Midbrain (tissue), 1 donor: ENCODE results near the gene SLC12A8.
A peak's percentile ranks its signal among the peaks of the same experiment; 100 is the strongest.

Source experiments
- DNase-seq: peaks from one replicate; lab custom pipeline; 2025; lab: John Stamatoyannopoulos, UW

Gene SLC12A8

DNA sequence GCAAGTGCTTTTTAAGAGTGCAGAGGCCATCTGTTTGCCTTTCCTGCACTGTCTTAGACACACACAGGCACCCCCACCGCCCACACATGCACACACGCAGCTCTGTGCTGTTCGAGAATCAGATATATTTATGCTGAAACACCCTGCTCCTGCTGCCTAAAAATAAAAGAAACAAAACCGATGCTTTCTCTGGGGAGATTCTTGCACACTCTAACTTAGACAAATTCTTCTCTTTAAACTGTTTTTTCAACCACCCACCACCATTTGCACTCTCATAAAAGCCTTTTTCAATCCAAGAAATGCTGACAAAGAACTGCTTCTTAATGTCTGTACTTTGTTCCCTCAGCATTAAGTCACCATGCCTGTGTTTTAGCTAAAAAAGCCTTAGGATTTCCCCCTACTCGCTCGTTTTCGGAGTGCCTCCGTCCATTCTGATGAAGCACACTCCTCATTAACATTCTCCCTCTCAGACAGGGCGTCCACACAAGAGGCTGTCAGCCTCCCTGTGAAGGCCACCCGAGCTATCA lies 26.2 kb downstream of the SLC12A8 start:
- no peak for DNase-seq

DNA sequence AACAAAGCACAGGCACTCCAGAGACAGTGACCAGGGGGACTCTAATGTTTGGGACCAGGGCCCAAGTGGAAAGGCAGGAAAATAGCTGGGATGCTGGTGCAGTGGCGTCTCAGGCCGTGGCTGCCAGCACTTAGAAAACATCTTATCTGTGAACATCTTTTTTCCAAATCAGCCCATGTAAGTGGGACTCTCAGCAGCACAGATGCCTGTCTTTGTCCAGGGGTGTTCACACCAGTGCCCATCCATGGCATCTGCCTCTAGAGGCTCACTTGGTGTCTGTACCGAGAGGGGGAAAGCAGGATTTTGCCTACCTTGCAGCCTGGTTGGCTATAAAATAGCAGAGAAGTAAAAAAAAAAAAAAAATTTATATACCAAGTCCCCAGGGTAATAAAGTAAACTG lies 26.7 kb downstream of the SLC12A8 start:
- DNase-seq = no peak

DNA sequence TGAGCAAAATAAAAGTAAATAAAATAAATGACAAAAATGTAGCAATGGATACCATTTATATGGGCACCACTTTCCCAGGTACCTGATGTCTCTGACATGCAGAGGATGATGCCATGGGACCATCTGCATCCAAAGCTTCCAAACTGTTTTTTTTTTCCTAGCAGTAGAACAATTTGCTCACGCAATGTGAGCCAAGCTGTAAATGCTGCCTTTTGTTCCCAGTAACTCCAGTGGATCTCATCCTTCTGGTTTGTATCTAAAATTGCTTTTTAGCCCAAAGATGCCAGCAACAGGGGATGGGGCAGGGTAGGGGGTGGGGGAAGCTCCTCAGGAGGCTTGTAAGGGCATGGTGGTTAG lies 32.7 kb downstream of the SLC12A8 start:
- no peak for DNase-seq

DNA sequence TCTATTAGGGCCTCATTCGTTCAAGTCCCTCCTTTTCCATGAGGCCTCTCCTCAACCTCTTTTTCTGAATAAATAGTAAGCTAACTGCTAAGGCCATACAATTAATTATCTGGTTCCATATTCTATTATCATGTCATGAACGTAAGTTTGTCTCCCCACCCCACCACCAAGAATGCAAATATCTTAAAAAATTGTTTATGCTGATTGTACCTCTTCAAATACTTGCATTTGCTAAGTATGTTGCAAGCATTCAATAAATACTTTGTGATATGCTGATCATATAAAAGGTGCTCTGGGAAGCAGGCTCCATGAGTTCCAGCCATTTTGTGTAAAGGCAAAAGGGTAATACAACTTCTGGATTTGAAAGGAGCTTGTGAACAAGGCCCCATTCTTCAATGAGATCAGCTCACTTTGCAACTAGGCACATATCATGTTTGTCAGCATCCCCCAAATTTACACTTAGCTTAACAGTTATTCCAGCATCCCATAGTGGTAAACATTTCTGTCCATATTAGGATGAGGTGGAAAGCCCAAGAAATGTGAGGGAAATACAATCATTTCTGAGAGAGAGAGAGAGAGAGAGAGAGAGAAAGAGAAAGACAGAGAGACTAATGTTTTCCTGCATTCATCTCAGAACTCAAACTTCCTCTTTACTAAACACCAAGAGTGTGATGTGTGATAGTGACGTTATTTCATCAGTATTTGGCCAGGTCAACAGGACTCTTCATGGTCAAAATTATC lies 33.2 kb downstream of the SLC12A8 start:
- DNase-seq = no peak

DNA sequence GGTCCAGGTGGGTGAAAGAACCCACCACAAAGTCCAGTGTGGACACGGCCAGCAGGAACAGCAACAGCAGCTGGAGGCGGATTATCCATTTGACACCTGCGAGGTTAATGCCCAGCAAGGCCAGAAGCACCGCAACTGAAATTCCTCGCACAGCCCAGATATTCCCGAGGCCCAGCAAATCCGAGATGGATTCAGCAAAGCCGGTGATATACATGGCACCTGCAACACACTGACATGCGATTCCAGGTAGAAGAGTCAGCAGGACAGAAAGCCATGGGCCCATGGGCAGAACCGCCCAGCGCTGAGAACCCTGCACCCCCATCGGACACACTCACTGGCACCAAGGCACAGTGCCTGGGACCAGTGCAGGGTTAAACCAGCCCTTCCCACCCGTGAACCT lies 34.8 kb downstream of the SLC12A8 start:
- DNase-seq = no peak

DNA sequence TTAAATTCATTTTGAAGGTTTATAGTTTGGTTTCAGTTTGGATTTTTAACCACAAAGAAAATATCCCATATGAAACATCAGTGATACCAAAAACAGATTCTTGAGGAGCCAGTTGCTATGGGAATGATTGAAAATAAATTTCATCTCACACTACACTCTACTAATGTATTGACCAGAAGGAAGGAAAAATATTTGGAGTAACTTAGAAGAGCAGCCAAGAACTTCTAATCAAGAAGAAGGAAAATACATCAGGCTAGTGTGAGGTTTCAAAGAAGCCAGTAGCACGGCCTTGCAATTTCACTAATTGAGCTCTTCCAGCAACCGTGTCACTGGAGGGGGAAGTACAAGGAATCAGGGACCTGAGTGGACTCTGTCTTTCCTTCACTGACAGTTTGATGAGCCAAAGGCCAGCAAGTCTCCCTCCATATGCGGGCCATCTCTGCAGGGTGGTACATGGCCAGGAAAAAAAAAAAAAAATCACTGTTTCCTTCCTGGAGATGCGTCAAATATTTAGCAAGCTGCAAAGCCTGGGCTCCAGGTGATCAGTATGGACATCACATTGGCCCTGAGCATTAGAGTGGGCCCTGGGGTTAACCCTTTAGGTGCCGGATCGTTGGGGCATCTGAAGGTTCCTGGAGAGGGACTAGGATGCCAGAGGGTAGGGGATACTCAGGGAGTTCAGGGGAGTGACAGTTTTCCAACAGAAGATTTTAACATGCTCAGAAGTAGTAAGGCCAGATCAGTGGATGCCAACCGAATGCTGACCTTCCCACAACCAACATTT lies 37.1 kb downstream of the SLC12A8 start:
- no peak for DNase-seq

DNA sequence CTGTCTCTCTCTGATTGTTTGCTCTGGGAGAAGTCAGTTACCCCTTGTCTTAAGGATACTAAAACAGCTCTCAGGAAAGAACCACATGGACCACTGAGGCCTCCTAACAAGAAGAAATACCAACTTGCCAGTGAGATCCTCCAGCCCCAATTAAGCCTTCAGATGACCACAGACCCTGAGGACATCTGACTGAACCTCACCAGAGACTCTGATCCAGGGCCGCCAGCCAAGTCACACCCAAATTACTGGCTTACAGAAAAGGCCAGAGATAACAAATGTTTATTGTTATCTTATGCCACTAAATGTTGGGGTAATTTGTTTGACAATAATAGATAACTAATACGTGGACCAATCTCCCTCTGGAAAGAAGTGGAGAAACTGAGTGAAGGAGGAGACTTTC lies 40.2 kb downstream of the SLC12A8 start:
- no peak for DNase-seq

DNA sequence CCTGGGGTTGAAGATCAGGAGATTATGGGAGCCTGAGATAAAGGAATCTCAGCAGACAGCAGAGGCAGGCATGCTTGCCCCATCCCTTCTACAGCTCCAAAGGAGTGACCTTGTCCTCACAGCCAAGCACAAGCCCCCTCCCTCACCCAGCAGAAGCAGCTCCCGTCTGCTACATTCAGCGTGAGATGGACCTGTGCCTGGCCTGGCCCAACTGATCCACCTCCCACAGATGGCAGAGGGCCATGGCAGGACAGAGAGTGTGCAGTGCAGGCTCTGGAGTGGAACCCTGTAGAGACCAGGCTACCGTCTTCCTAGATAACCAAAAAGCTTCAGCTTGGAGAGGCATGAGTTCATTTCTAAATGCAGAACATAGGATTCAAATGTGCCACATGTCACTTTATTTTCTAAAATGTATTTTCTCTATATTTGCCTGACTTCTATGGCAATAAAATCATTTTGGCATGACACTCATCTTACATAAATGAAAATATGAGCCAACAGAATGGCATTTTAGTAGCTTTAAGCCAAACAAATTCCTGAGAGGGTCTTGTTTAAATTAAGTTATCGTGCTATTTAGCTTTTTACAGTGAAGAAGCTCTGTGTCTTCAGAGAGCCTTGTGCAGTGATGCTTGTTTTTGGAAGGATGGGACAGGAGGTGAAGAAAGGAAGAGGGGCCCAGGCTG lies 43.7 kb downstream of the SLC12A8 start:
- DNase-seq = no peak

DNA sequence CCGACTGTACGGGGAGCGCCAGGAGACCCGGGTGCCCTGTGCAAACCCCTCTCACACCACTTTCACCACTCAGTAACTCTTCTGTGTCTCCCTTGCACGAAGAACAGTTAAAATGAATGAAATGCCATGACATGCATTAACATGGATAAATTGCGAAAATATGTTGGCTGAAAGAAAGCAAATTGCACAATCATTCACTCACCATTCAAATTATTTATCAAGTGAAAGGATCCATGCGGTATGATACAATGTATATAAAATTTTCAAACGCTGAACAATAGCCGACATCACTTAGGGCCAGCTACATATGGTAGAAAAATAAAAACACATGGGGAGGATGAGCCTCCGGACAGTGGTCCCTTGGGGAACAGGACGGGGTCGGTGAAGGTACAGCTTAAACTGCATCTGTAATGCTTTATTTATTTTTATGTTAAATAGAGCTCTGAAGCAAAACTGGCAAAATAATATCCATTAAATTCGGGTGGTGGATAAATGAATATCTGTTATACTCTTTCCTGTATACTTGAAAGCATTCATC lies 45.9 kb downstream of the SLC12A8 start:
- no peak for DNase-seq

DNA sequence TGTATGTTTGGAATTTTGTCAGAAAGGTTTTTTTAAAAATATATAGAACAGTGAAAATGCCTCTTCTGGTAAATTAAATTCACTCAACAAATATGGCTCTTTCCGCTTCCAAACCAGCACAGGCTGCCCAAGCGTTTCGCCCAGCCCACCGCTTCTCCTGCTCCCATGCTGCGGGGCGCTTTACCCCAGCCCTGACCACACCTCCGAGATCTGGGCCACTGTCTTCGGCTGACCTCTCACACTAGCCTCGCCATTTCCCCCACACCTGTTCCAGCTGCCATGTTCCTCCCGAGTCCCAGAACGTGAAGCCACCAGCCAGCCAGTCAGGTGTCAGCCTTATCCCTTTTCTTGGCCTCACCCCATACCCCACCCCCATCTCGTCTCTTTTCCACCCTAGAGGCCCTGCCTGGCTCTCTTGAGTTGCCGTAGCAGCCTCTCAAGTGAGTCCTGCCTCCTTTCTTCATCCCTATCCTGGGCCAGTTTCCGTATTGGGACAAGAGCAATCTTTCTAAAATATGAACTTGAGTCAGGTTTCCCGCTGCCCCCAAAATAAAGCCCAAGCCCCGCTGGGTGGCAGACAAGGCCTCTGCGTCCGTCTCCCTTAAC lies 46.5 kb downstream of the SLC12A8 start:
- no peak for DNase-seq

DNA sequence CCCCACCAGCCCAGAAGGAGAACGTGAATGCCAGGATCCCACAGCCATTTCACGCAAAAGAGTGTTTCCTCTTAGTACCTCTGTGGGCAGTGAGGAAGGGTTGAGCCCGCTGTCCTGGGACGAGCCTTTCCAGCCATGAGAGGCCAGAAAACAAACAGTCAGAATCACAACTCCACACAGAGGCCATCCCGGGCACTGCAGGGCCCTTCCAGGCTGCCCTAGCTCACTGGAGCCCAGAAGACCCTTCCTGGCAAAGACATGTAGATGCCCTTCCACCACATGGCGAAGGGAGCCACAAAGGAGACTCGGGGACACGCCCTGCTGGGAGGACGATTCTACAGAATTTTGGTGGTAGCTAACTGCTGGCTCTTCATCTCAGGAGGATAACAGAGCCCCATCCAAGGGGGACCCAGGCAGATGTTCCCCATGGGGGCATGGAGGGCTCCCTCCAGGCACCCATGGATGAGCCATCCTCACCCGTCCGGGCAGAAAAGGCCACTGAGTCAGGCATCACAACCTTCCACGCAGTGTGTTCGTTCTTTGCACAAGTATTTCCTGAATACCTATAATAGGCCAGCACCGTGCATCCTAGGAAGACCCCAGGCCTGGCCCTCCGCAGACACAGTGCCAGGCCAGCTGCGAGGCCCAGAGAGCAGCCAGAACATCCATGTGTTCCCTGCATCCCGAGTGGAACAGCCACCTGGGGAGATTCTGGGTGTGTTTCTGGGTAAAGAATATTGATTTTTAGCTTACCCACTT lies 47.2 kb downstream of the SLC12A8 start:
- peak; percentile 21 for DNase-seq

DNA sequence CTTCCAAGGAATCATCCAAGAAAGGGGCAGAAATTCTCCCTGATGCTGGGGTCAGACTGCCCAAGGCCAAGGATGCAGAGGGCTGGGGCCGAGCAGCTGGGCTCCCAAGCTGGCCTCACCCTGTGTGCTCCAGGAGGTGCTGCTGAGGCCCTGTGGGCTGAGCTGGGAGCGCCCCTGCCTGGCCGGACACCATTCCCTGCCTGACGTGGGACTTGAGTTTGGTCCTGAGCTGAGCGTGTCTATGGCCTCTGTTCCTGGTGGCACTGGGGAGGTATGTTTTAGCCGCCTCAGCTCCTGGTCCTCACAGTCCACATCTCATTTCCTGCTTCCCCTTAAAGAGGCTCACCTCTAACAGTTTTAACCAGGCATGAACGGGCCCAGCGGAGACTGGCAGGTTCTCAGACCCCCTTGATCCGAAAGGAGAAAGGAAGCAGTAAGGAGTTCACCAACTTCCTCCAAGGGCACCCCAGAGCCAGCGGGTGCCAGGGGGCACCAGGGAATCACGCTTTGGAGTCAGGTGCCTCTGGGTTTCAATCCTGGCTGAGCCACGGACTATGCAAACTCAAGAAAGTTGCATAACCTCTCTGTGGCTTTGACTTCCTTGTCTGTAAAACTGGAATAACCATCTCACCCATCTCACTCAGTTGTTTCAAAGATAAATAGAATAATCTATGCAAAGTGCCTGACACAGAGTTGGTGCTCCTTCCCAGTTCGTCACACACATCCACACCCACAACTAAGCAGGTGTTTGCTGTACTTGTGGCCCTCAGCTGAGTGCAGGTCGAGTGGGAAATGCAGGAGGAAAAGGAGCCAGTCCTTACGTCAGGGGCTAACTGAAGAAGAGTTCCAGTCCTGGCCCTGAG lies 48.6 kb downstream of the SLC12A8 start:
- DNase-seq = no peak

DNA sequence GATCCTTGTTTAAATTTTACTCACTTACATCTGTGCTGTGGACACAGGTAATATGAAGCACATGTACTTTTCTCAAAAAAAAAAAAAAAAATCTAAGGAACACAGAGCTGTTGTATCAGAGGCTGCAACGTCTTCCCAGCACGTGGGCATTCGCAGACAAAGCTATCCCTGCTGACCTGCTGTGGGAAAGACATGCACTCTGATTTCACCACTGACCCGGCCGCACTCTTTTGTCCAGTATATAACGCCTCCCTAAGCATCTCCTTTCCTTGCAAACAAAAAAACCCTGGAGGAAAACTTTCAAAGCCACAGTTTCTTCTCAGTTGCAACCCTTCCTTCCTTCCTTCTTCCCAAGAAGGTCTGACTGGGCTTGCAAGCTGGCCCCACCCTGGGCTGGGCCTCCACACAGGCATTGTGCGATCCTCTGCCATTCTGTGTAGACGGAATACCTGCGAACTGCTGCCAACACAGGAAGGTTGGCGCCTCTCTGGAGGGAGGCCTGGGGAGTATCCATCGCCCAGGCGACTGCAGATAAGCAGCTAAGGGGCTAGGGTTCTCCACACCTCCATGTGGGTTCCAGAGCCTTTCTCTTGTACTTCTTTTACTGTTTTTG lies 50.8 kb downstream of the SLC12A8 start:
- DNase-seq = no peak

DNA sequence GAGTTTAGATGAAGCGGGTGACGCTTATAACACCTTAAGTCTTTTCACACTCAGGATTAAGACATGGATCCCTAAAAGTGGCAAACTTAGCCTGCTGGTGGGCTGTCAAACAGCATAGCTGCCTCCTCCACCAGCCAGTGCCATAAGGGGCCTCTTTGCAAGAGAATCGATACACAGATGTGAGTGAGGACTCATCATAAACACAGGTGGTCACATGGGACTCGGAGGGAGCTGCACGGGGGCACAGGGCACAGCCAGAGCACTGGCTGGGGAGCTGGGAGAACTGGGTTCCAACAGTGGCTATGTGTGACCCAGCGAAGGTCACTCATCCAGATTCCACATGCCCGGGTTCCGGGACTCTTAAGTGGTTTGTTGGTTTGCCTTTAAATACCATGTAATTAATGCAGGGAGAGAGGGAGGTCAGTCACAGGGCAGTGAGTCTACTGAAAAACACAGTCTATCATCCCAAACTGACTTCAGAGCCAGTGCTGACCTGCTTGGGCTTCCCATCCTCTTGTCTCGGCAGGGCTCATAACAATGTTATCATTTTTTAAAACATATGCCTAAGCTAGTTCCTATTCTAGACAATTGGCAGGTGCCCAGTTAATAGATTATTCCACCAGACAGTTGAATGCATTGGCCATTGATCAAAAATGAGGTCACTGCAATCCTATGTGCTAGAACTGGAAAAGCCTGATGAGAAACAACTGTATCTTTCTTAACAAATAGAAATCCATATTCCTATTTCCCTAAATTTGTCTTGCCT lies 51.8 kb downstream of the SLC12A8 start:
- DNase-seq = no peak

DNA sequence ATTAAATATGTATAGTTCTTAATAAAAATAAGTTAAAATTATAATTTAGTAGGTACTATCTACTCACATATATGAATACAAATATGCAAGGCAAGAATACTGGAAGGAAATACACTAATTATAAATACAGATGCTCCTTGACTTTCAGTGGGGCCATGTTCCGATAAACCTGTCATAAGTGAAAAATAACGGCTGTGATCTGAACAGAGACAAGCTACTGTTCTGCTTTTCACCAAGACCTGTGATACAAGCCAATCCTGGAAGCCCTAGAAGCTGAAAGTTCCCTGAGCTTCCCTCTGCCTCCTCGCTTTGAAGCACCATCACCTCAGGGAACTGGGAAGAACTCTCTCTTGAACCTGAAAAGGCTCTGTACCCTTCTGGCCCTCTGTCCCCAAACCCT lies 55.4 kb downstream of the SLC12A8 start:
- DNase-seq = no peak

DNA sequence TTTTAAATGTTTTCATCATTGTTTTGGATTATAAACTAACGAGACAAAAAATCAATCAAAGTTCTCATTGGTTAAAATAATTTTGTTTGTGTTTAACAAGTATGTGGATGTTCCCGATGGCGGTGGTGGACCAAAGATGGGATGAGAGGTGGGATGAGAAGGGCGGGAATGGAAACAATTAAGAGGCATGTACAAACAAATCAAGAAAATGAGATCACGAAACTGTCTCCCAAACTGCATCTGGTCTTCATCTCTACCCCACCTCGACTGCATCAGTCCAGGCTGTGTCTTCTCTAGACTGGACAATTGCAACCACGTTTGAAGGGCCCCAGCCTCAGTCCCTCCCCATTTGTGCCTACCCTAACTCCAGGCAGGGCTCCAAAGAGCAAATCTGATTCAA lies 56.1 kb downstream of the SLC12A8 start:
- no peak for DNase-seq

DNA sequence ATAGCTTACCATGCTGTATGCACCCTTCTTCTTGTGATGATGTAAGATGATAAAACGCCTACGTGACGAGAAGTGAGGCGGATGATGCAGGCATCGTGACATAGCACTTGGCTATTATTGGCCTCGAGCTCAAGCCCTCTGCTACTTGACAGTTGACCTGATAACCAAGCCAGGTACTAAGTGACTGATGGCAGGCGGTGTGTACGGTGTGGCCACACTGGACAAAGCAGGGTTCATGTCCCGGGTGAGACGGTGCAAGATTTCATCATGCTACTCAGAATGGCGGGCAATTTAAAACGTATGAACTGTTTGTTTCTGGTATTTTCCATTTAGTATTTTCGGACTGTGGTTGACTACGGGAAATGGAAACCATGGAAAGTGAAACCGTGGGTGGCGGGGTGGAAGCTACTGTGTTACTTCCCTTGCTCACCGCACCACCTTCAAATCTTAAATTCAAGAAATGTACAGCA lies 57.7 kb downstream of the SLC12A8 start:
- no peak for DNase-seq

DNA sequence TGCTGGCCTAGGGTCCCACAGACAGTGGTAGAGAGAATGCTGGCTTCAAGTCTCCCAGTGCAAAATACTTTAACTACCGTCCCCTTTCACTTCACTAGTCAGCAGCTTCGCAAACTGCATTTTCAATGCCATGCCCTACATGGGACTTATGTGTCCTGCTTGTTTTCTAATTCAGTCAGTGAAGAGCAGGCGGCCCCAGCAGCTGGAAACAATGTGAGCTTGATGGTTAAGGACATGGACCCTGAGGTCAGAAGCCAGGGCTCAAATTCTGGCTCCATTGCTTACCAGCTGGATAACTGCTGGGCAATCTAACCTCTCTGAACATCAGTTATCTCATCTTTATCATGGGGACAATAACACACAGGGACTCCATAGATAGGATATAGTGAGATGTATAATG lies 58.4 kb downstream of the SLC12A8 start:
- no peak for DNase-seq

DNA sequence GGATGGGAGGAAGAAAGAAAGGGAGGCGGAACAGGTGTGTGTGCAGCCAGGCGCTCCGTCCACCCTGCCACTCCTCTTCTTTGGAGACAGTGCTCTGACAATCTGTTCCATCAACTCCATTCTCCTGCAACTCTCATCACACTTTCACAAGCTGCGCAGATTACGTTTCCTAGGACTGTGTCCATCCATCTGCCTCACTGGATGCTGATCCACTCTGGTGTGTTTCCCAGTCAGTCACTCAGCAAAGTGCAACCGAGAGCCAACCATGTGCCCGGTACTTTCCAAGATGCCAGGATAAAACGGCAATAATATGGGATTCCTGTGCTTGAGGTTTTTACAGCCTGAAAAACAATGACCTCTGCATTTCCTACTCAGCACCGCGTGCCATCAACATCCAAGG lies 59.6 kb downstream of the SLC12A8 start:
- no peak for DNase-seq
